Duodenal mucosa (tissue), 2 donors: ENCODE data around the gene KCNJ5.
A peak's percentile ranks its signal among the peaks of the same experiment; 100 is the strongest.

Source experiments
- H3K27ac ChIP-seq: one replicate; pipeline ENCODE4 v1.7.0; 2013; ENCODE audit warnings: low read depth, low read length
- H3K27me3 ChIP-seq, 2 donors: one replicate each; pipeline ENCODE4 v1.7.0; 2013; ENCODE audit warnings: low read length in 2 of 2, control low read depth in 1 of 2; ENCODE audit not compliant: insufficient read depth in 2 of 2, control insufficient read depth in 1 of 2
- H3K36me3 ChIP-seq, 2 donors: one replicate each; pipeline ENCODE4 v1.7.0; 2013; ENCODE audit warnings: low read length in 2 of 2, control low read depth in 1 of 2; ENCODE audit not compliant: insufficient read depth in 2 of 2, control insufficient read depth in 1 of 2
- H3K4me1 ChIP-seq, 2 donors: one replicate each; pipeline ENCODE4 v1.7.0; 2013; ENCODE audit warnings: low read length in 2 of 2, control low read depth in 1 of 2; ENCODE audit not compliant: insufficient read depth in 2 of 2, control insufficient read depth in 1 of 2
- H3K4me3 ChIP-seq, 2 donors: one replicate each; pipeline ENCODE4 v1.7.0; 2013; ENCODE audit warnings: low read length in 2 of 2, low read depth in 1 of 2
- H3K9ac ChIP-seq, 2 donors: one replicate each; pipeline ENCODE4 v1.7.0; 2013; ENCODE audit warnings: low read length in 2 of 2, low read depth in 1 of 2
- H3K9me3 ChIP-seq, 2 donors: one replicate each; pipeline ENCODE4 v1.7.0; 2013; ENCODE audit warnings: low read length in 2 of 2, control low read depth in 1 of 2; ENCODE audit not compliant: control insufficient read depth in 1 of 2

Gene KCNJ5

GRCh38 chr11:128904303-128904655 lies 13.1 kb downstream of the KCNJ5 start:
- Histone ChIP-seq H3K4me3 (no peak overlapping the region), H3K9me3 (no peaks in the 10 kb centered on the region), H3K9ac (no peak overlapping the region), H3K4me1 (peaks cover 18% of the 10 kb centered on the region in 2 donors), H3K27me3 (peaks cover 0 to 12% of the 10 kb centered on the region in 2 donors), H3K36me3 (no peaks in the 10 kb centered on the region), H3K27ac (no peak overlapping the region)

- no peaks in the 10 kb centered on the region for H3K9me3 ChIP-seq
- H3K36me3 ChIP-seq: no peaks in the 10 kb centered on the region
- peak overlapping the region; percentile 66 to 70 for H3K4me3 ChIP-seq
- H3K4me1 ChIP-seq: peaks cover 18% of the 10 kb centered on the region in 2 donors
- H3K9ac ChIP-seq: peak overlapping the region in 1 of 2 donors; percentile 26
- no peak overlapping the region for H3K27ac ChIP-seq
- H3K27me3 ChIP-seq: peaks cover 0 to 12% of the 10 kb centered on the region in 2 donors
Measured at GRCh38 chr11:128904656-128905344, 13.6 kb downstream of the KCNJ5 start.

GRCh38 chr11:128905345-128906184 lies 14.4 kb downstream of the KCNJ5 start:
- peaks cover 18% of the 10 kb centered on the region in 2 donors for H3K4me1 ChIP-seq
- H3K36me3 ChIP-seq: no peaks in the 10 kb centered on the region
- H3K4me3 ChIP-seq: peak overlapping the region; percentile 66 to 70
- no peak overlapping the region for H3K27ac ChIP-seq
- peak overlapping the region in 1 of 2 donors; percentile 26 for H3K9ac ChIP-seq
- H3K27me3 ChIP-seq: peaks cover 0 to 12% of the 10 kb centered on the region in 2 donors
- H3K9me3 ChIP-seq: no peaks in the 10 kb centered on the region

- Histone ChIP-seq H3K4me3 (peak overlapping the region; percentile 66 to 70), H3K27ac (no peak overlapping the region), H3K27me3 (peaks cover 3 to 12% of the 10 kb centered on the region in 2 donors), H3K9me3 (no peaks in the 10 kb centered on the region), H3K4me1 (peaks cover 18% of the 10 kb centered on the region in 2 donors), H3K9ac (no peak overlapping the region), H3K36me3 (no peaks in the 10 kb centered on the region)
Measured at GRCh38 chr11:128906185-128907050, 15.3 kb downstream of the KCNJ5 start.

- Histone ChIP-seq H3K4me3 (no peak overlapping the region), H3K36me3 (no peaks in the 10 kb centered on the region), H3K9me3 (no peaks in the 10 kb centered on the region), H3K27ac (no peak overlapping the region), H3K4me1 (peaks cover 18% of the 10 kb centered on the region in 2 donors), H3K27me3 (peaks cover 3 to 12% of the 10 kb centered on the region in 2 donors), H3K9ac (no peak overlapping the region)
Measured at GRCh38 chr11:128907585-128907984, 16.4 kb downstream of the KCNJ5 start.

GRCh38 chr11:128908391-128909246 lies 17.5 kb downstream of the KCNJ5 start:
- H3K27ac ChIP-seq: no peak overlapping the region
- H3K36me3 ChIP-seq: no peaks in the 10 kb centered on the region
- peaks cover 18% of the 10 kb centered on the region in 2 donors for H3K4me1 ChIP-seq
- H3K27me3 ChIP-seq: peaks cover 3 to 12% of the 10 kb centered on the region in 2 donors
- H3K4me3 ChIP-seq: no peak overlapping the region
- H3K9ac ChIP-seq: peak overlapping the region in 1 of 2 donors; percentile 5
- no peaks in the 10 kb centered on the region for H3K9me3 ChIP-seq

GRCh38 chr11:128909438-128910125 lies 18.4 kb downstream of the KCNJ5 start:
- Histone ChIP-seq H3K9me3 (no peaks in the 10 kb centered on the region), H3K4me3 (no peak overlapping the region), H3K27me3 (peaks cover 3 to 5% of the 10 kb centered on the region in 2 donors), H3K4me1 (peaks cover 18% of the 10 kb centered on the region in 2 donors), H3K27ac (no peak overlapping the region), H3K36me3 (no peaks in the 10 kb centered on the region), H3K9ac (no peak overlapping the region)

- H3K4me3 ChIP-seq: no peak overlapping the region
- H3K27ac ChIP-seq: no peak overlapping the region
- peaks cover 3 to 4% of the 10 kb centered on the region in 2 donors for H3K27me3 ChIP-seq
- H3K36me3 ChIP-seq: no peaks in the 10 kb centered on the region
- H3K4me1 ChIP-seq: peaks cover 18% of the 10 kb centered on the region in 2 donors
- no peak overlapping the region for H3K9ac ChIP-seq
- H3K9me3 ChIP-seq: no peaks in the 10 kb centered on the region
Measured at GRCh38 chr11:128910576-128910975, 19.4 kb downstream of the KCNJ5 start.

- Histone ChIP-seq H3K36me3 (no peaks in the 10 kb centered on the region), H3K4me1 (peaks cover 14% of the 10 kb centered on the region in 2 donors), H3K9me3 (no peaks in the 10 kb centered on the region)
Measured at GRCh38 chr11:128911239-128911638, 20.1 kb downstream of the KCNJ5 start.

More at GRCh38 chr11:128911239-128911638, 20.1 kb downstream of the KCNJ5 start:
- Histone ChIP-seq H3K4me3 (no peak overlapping the region), H3K27me3 (peaks cover 3 to 4% of the 10 kb centered on the region in 2 donors), H3K9ac (no peak overlapping the region), H3K27ac (no peak overlapping the region)
